CD4-positive, CD25-positive, alpha-beta regulatory T cell (primary cell): Measurements from ENCODE around the gene EHMT1. TPM values are rescaled to one million over a fixed set of nuclear protein-coding genes. Genes with fewer than 3 reads are reported as not detected.
"Not testable (repeated sequence)": the region's sequence is repeated elsewhere in the genome, so short reads cannot be mapped to it uniquely, and the experiment has no call there.

Experiments
- ATAC-seq, 2 donors: fragments of 150-1000 bp; cut with Tn5 transposase; one replicate each; pipeline ENCODE4 v1.10.0; 2021; ENCODE audit warnings: low read depth in 2 of 2, moderate number of reproducible peaks in 2 of 2, moderate library complexity in 1 of 2
- DNase-seq, 3 donors: peaks; one replicate each; pipeline versions ENCODE4 v3.0.0 to v3.0.0-alpha.2; 2012 to 2022; ENCODE audit warnings: mixed read lengths in 1 of 3
- H3K27ac ChIP-seq: one replicate; pipeline ENCODE4 v1.7.0; 2013; ENCODE audit warnings: mild to moderate bottlenecking, low read length; ENCODE audit not compliant: insufficient read depth, poor library complexity, severe bottlenecking
- H3K27me3 ChIP-seq: one replicate; pipeline ENCODE4 v1.7.0; 2013; ENCODE audit warnings: low read length; ENCODE audit not compliant: control insufficient read depth, insufficient read depth
- H3K36me3 ChIP-seq: one replicate; pipeline ENCODE4 v1.7.0; 2013; ENCODE audit warnings: mild to moderate bottlenecking, low read length, moderate library complexity; ENCODE audit not compliant: control insufficient read depth, insufficient read depth
- H3K4me1 ChIP-seq: 2 replicates; pipeline ENCODE4 v1.7.0; 2013; ENCODE audit warnings: mild to moderate bottlenecking, low read length; ENCODE audit not compliant: insufficient read depth, control insufficient read depth, poor library complexity, severe bottlenecking
- H3K4me3 ChIP-seq: one replicate; pipeline ENCODE4 v1.7.0; 2013; ENCODE audit warnings: low read depth, mild to moderate bottlenecking, low read length, moderate library complexity
- H3K9me3 ChIP-seq, 2 experiments: 1 replicate in 1 of 2; 2 replicates in 1 of 2; pipeline ENCODE4 v1.7.0; 2013; ENCODE audit warnings: low read length in 2 of 2, mild to moderate bottlenecking in 1 of 2, moderate library complexity in 1 of 2; ENCODE audit not compliant: control insufficient read depth in 2 of 2
- H3K27ac Mint-ChIP-seq, 3 donors: one replicate each; pipeline ENCODE4 v1.8.0; 2020 to 2022; ENCODE audit warnings: mild to moderate bottlenecking in 3 of 3, mixed read lengths in 3 of 3, moderate library complexity in 2 of 3
- H3K27me3 Mint-ChIP-seq: one replicate; pipeline ENCODE4 v1.8.0; 2022; ENCODE audit warnings: mild to moderate bottlenecking, mixed read lengths
- H3K36me3 Mint-ChIP-seq: one replicate; pipeline ENCODE4 v1.8.0; 2020; ENCODE audit warnings: mixed read lengths
- H3K4me1 Mint-ChIP-seq, 4 donors: one replicate each; pipeline ENCODE4 v1.8.0; 2020 to 2022; ENCODE audit warnings: mixed read lengths in 4 of 4, mild to moderate bottlenecking in 1 of 4
- H3K4me3 Mint-ChIP-seq, 4 donors: one replicate each; pipeline ENCODE4 v1.8.0; 2020 to 2022; ENCODE audit warnings: mild to moderate bottlenecking in 4 of 4, mixed read lengths in 4 of 4, moderate library complexity in 3 of 4
- H3K9me3 Mint-ChIP-seq, 7 donors: one replicate each; pipeline ENCODE4 v1.8.0; 2020 to 2022; ENCODE audit warnings: mixed read lengths in 7 of 7, mild to moderate bottlenecking in 3 of 7, moderate library complexity in 2 of 7
- polyA plus RNA-seq, 4 donors: library from polyadenylated mRNA; unstranded; fragments of 300-500 nt; fragmentation: Illumina TruSeq; gene quantifications; one replicate each; pipeline ENCODE4 v1.2.3, GENCODE V29; 2021
- total RNA-seq: library from RNA; stranded (reverse); gene quantifications from one replicate; pipeline ENCODE4 v1.2.3, GENCODE V29; 2022

EHMT1 gene
- total and polyA plus RNA-seq, 5 donors from 2014 or later: 17.9 to 142 (median 20.0) TPM

- ATAC-seq, H3K4me3 ChIP-seq, H3K36me3 Mint-ChIP-seq, H3K9me3 Mint-ChIP-seq, H3K4me1 ChIP-seq, H3K4me1 Mint-ChIP-seq, H3K36me3 ChIP-seq, H3K9me3 ChIP-seq, H3K27ac ChIP-seq, H3K27me3 ChIP-seq, H3K4me3 Mint-ChIP-seq, DNase-seq, H3K27me3 Mint-ChIP-seq, H3K27ac Mint-ChIP-seq: not testable (repeated sequence)
These were observed 265.7 kb downstream of the EHMT1 start for GRCh38 chr9:137884547-137884946.

GRCh38 chr9:137885121-137885520, 266.3 kb downstream of the EHMT1 start:
- not testable (repeated sequence) for H3K9me3 Mint-ChIP-seq, H3K27ac Mint-ChIP-seq, H3K4me1 Mint-ChIP-seq, H3K27me3 ChIP-seq, ATAC-seq, H3K4me3 ChIP-seq, H3K27me3 Mint-ChIP-seq, H3K4me3 Mint-ChIP-seq, H3K9me3 ChIP-seq, H3K4me1 ChIP-seq, H3K36me3 ChIP-seq, DNase-seq, H3K27ac ChIP-seq, H3K36me3 Mint-ChIP-seq

Other genes with a start within 250 kb of the EHMT1 start
- gene EXD3, start 195.8 kb upstream of the EHMT1 start, total RNA-seq: 27.3 TPM
- gene EXD3, start 195.8 kb upstream of the EHMT1 start, polyA plus RNA-seq: 1 to 10 TPM; 4.7 to 7.2 (median 5.7) TPM
- gene NOXA1, start 195.6 kb upstream of the EHMT1 start, total RNA-seq: 3.8 TPM
- gene NOXA1, start 195.6 kb upstream of the EHMT1 start, polyA plus RNA-seq: 1 to 10 TPM in 2 of 4 donors, under 1 TPM in 2; 0.83 to 3.3 (median 1.4) TPM
- not detected for gene ENTPD8, start 177.6 kb upstream of the EHMT1 start, total RNA-seq
- gene ENTPD8, start 177.6 kb upstream of the EHMT1 start, polyA plus RNA-seq: not detected
- gene NSMF, start 159.7 kb upstream of the EHMT1 start, total RNA-seq: 109 TPM
- gene NSMF, start 159.7 kb upstream of the EHMT1 start, polyA plus RNA-seq: 10 to 100 TPM in 2 of 4 donors, 1 to 10 TPM in 2; 9.3 to 14.5 (median 11.8) TPM
- gene PNPLA7, start 68.6 kb upstream of the EHMT1 start, total RNA-seq: 12.4 TPM
- gene PNPLA7, start 68.6 kb upstream of the EHMT1 start, polyA plus RNA-seq: 1 to 10 TPM; 1.4 to 2.5 (median 1.7) TPM
- 64.3 TPM for gene MRPL41, start 67.1 kb upstream of the EHMT1 start, total RNA-seq
- 10 to 100 TPM; 38.1 to 61.1 (median 43.6) TPM for gene MRPL41, start 67.1 kb upstream of the EHMT1 start, polyA plus RNA-seq
- 57.0 TPM for gene DPH7, start 40.1 kb upstream of the EHMT1 start, total RNA-seq
- 10 to 100 TPM; 24.4 to 34.8 (median 28.3) TPM for gene DPH7, start 40.1 kb upstream of the EHMT1 start, polyA plus RNA-seq
- 20.4 TPM for gene ZMYND19, start 28.5 kb upstream of the EHMT1 start, total RNA-seq
- gene ZMYND19, start 28.5 kb upstream of the EHMT1 start, polyA plus RNA-seq: 1 to 10 TPM; 4.4 to 6.3 (median 5.4) TPM
- gene ARRDC1, start 13.3 kb upstream of the EHMT1 start, total RNA-seq: 73.4 TPM
- 10 to 100 TPM; 45.5 to 54.0 (median 51.4) TPM for gene ARRDC1, start 13.3 kb upstream of the EHMT1 start, polyA plus RNA-seq